ENCODE data around the gene NDUFB4. TPM values are rescaled to one million over a fixed set of nuclear protein-coding genes. Genes with fewer than 3 reads are reported as not detected.
A peak's percentile ranks its signal among the peaks of the same experiment; 100 is the strongest.

The NDUFB4 gene
- polyA plus RNA-seq (2013, experiment 1 of 2), result 470 TPM
- 483 TPM for polyA plus RNA-seq (2013, experiment 2 of 2)

DNA sequence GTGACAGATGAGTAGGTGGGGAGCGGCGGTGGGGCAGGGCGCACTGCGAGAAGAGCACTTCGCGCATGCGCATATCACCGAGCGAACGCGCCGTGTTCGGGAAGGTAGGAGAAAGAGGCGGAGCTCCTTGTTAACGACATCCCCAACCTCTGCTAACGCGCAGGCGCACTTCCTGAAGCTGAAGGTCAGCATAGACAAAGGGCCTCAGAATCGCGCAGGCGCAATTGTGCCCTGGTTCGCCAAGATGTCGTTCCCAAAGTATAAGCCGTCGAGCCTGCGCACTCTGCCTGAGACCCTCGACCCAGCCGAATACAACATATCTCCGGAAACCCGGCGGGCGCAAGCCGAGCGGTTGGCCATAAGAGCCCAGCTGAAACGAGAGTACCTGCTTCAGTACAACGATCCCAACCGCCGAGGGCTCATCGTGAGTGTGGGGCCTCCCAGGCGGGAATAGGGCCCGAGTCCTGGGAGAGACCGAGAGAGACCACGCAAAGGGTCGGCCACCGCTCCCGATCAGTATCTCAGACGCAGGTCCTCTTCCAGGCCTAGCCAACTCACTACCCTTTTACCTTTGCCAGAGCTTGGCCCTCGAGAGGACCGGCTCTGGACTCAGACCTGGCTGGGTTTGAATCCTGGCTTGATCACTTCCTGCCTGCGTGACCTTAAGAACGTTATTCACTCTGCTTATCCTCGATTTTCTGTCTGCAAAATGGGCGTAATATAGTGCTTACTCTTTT, at the start of gene NDUFB4:
Gene NDUFB4, plus strand, starts transcription at position 221 of the 737 bp plus-strand sequence. Its CDS starts 24 bp downstream, at position 245.
- H2BK5ac ChIP-seq (ENCODE audit: low read length), result peak within 1 kb of the TSS; percentile 66
- H3K4me2 ChIP-seq (ENCODE audit: low read length), result peak within 1 kb of the TSS; percentile 51
- H2BK120ac ChIP-seq (ENCODE audit: low read depth, low read length), result no peak within 1 kb of the TSS
- H3K36me3 ChIP-seq (ENCODE audit: control insufficient read depth, insufficient read depth, low read length), result no peaks in the 10 kb centered on the region
- no peaks in the 10 kb centered on the region for H3K27me3 ChIP-seq (ENCODE audit: insufficient read depth, low read length, poor library complexity)
- H3K79me1 ChIP-seq (ENCODE audit: low read length), result peaks cover 7% of the 10 kb centered on the region
- H3K18ac ChIP-seq (ENCODE audit: low read length), result peak within 1 kb of the TSS; percentile 94
- H4K5ac ChIP-seq (ENCODE audit: low read length), result no peak within 1 kb of the TSS
- H4K8ac ChIP-seq (ENCODE audit: low read depth, low read length), result peak within 1 kb of the TSS; percentile 41
- H2AK5ac ChIP-seq (ENCODE audit: low read length), result no peak within 1 kb of the TSS
- peak within 1 kb of the TSS; percentile 68 for H3K27ac ChIP-seq (ENCODE audit: low read depth, low read length)
- no peak within 1 kb of the TSS for H3K23ac ChIP-seq (ENCODE audit: low read length)
- H3K4me3 ChIP-seq (ENCODE audit: low read length), result peak within 1 kb of the TSS; percentile 83
- peak; percentile 100 for DNase-seq
- no peaks in the 10 kb centered on the region for H3K4me1 ChIP-seq (ENCODE audit: control insufficient read depth, low read depth, low read length)
- WGBS (ENCODE audit: extremely low coverage, insufficient coverage, low lambda C conversion rate), result no CpG with 5 or more reads among the region's 53 CpGs
- peak within 1 kb of the TSS; percentile 97 for H3K56ac ChIP-seq (ENCODE audit: low read length)
- peaks cover 19% of the 10 kb centered on the region for H3K79me2 ChIP-seq (ENCODE audit: control insufficient read depth, insufficient read depth, low read length)
- H3K4ac ChIP-seq (ENCODE audit: low read depth, low read length), result peak within 1 kb of the TSS; percentile 96
- peak within 1 kb of the TSS; percentile 92 for H3K9ac ChIP-seq (ENCODE audit: low read length)
- H2BK15ac ChIP-seq (replicated peaks; ENCODE audit: low read depth), result no peak within 1 kb of the TSS

DNA sequence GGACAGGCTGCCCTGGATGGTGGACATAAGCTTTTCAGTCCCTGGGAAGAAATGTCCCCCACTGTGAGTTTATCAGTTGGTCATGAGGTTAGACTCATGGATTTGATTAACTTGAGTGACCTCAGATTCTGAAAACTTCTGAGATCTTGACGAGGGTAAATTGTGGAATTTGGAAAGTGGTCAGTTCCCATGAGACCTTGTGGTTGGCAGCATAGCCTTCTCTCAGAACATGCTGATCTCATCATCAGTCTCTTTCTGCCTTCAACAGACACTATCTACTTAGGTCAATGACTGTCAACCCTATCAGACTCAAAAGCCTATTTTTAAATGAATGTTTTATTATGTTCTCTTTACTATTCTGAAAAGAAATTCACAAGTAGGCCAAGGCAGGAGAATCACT, 45.6 kb upstream of the NDUFB4 start:
- no peak for DNase-seq
- Histone ChIP-seq H3K18ac (ENCODE audit: low read length) (no peak overlapping the region), H2BK5ac (ENCODE audit: low read length) (no peak overlapping the region), H4K8ac (ENCODE audit: low read depth, low read length) (no peak overlapping the region), H3K36me3 (ENCODE audit: control insufficient read depth, insufficient read depth, low read length) (no peaks in the 10 kb centered on the region), H2BK15ac (replicated peaks; ENCODE audit: low read depth) (no peak overlapping the region), H3K27ac (ENCODE audit: low read depth, low read length) (no peak overlapping the region), H3K56ac (ENCODE audit: low read length) (no peak overlapping the region), H2BK120ac (ENCODE audit: low read depth, low read length) (no peak overlapping the region), H4K5ac (ENCODE audit: low read length) (no peak overlapping the region), H3K79me1 (ENCODE audit: low read length) (no peaks in the 10 kb centered on the region), H3K23ac (ENCODE audit: low read length) (no peak overlapping the region), H3K4ac (ENCODE audit: low read depth, low read length) (no peak overlapping the region), H3K4me1 (ENCODE audit: control insufficient read depth, low read depth, low read length) (no peaks in the 10 kb centered on the region), H2AK5ac (ENCODE audit: low read length) (no peak overlapping the region), H3K4me3 (ENCODE audit: low read length) (no peak overlapping the region), H3K79me2 (ENCODE audit: control insufficient read depth, insufficient read depth, low read length) (no peaks in the 10 kb centered on the region), H3K9ac (ENCODE audit: low read length) (no peak overlapping the region), H3K4me2 (ENCODE audit: low read length) (no peak overlapping the region), H3K27me3 (ENCODE audit: insufficient read depth, low read length, poor library complexity) (no peaks in the 10 kb centered on the region)
- no CpG with 5 or more reads among the region's 1 CpG for WGBS (ENCODE audit: extremely low coverage, insufficient coverage, low lambda C conversion rate)

DNA sequence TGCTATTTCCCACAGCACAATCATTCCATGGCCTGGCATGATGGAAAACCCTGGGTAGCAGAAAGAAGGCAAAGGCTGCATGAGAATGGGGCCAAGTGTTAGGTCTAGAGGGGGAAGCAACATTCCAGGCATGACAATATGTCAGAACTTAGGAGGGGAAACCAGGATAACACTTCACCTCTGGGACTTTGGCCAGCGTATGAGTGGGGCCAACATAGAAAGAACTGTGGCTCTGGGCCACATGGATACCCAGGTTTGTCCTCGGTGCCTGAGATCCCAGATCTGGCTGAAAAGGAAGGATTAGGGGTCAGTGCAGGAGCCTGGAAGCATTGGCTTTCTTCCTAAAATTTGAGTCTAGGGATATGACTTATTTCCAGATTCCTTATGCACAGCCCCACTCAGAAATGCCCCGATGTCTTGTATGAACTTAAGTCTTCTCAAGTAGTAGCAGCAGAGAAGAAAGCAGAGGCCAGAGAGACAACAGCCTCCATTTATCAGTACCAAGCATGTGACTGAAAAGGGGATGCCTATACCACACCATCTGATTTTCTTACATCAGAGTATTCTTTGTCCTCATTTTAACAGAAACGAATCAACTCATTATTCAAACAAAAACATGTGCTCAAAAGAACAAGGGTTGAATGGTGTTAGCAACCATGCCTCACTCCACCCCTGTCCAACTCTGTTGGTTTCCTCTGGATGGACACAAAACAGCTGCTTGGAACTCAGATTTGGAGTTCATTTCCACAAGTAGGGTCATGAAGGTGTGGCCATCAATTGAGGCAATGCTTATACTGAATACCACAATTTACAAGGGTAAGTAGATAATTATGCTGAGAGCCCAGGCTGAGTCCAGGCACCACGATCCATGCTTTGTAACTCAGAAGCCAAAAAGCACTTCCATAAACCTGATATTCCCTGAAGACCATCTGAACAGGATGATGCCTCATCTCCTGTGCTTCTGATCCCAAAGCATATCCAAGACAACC, 43.7 kb upstream of the NDUFB4 start:
- H4K8ac ChIP-seq (ENCODE audit: low read depth, low read length), result no peak overlapping the region
- no peak overlapping the region for H4K5ac ChIP-seq (ENCODE audit: low read length)
- H3K23ac ChIP-seq (ENCODE audit: low read length), result no peak overlapping the region
- H2AK5ac ChIP-seq (ENCODE audit: low read length), result no peak overlapping the region
- H2BK5ac ChIP-seq (ENCODE audit: low read length), result no peak overlapping the region
- H3K4me3 ChIP-seq (ENCODE audit: low read length), result no peak overlapping the region
- no peak for DNase-seq
- H3K79me1 ChIP-seq (ENCODE audit: low read length), result no peaks in the 10 kb centered on the region
- no peak overlapping the region for H3K18ac ChIP-seq (ENCODE audit: low read length)
- no peak overlapping the region for H3K9ac ChIP-seq (ENCODE audit: low read length)
- H3K27ac ChIP-seq (ENCODE audit: low read depth, low read length), result no peak overlapping the region
- H3K36me3 ChIP-seq (ENCODE audit: control insufficient read depth, insufficient read depth, low read length), result no peaks in the 10 kb centered on the region
- WGBS (ENCODE audit: extremely low coverage, insufficient coverage, low lambda C conversion rate), result no CpG with 5 or more reads among the region's 5 CpGs
- H3K4me2 ChIP-seq (ENCODE audit: low read length), result no peak overlapping the region
- no peak overlapping the region for H2BK120ac ChIP-seq (ENCODE audit: low read depth, low read length)
- no peaks in the 10 kb centered on the region for H3K79me2 ChIP-seq (ENCODE audit: control insufficient read depth, insufficient read depth, low read length)
- H3K4me1 ChIP-seq (ENCODE audit: control insufficient read depth, low read depth, low read length), result no peaks in the 10 kb centered on the region
- H3K4ac ChIP-seq (ENCODE audit: low read depth, low read length), result no peak overlapping the region
- no peak overlapping the region for H2BK15ac ChIP-seq (replicated peaks; ENCODE audit: low read depth)
- no peaks in the 10 kb centered on the region for H3K27me3 ChIP-seq (ENCODE audit: insufficient read depth, low read length, poor library complexity)
- H3K56ac ChIP-seq (ENCODE audit: low read length), result no peak overlapping the region

- Histone ChIP-seq H3K27ac (ENCODE audit: low read depth, low read length) (no peak overlapping the region), H3K4ac (ENCODE audit: low read depth, low read length) (no peak overlapping the region), H3K18ac (ENCODE audit: low read length) (no peak overlapping the region), H3K27me3 (ENCODE audit: insufficient read depth, low read length, poor library complexity) (no peaks in the 10 kb centered on the region), H3K9ac (ENCODE audit: low read length) (no peak overlapping the region), H3K4me2 (ENCODE audit: low read length) (no peak overlapping the region), H3K23ac (ENCODE audit: low read length) (no peak overlapping the region), H2BK15ac (replicated peaks; ENCODE audit: low read depth) (no peak overlapping the region), H3K79me2 (ENCODE audit: control insufficient read depth, insufficient read depth, low read length) (no peaks in the 10 kb centered on the region), H2BK120ac (ENCODE audit: low read depth, low read length) (no peak overlapping the region), H4K5ac (ENCODE audit: low read length) (no peak overlapping the region), H3K4me1 (ENCODE audit: control insufficient read depth, low read depth, low read length) (no peaks in the 10 kb centered on the region), H3K56ac (ENCODE audit: low read length) (no peak overlapping the region), H3K79me1 (ENCODE audit: low read length) (no peaks in the 10 kb centered on the region), H2BK5ac (ENCODE audit: low read length) (no peak overlapping the region), H3K4me3 (ENCODE audit: low read length) (no peak overlapping the region), H3K36me3 (ENCODE audit: control insufficient read depth, insufficient read depth, low read length) (no peaks in the 10 kb centered on the region), H2AK5ac (ENCODE audit: low read length) (no peak overlapping the region), H4K8ac (ENCODE audit: low read depth, low read length) (no peak overlapping the region)
- no CpG with 5 or more reads among the region's 3 CpGs for WGBS (ENCODE audit: extremely low coverage, insufficient coverage, low lambda C conversion rate)
- no peak for DNase-seq
Measured at GRCh38 chr3:120554812-120555606, 41.1 kb upstream of the NDUFB4 start.

- Histone ChIP-seq H3K79me2 (ENCODE audit: control insufficient read depth, insufficient read depth, low read length) (no peaks in the 10 kb centered on the region), H3K36me3 (ENCODE audit: control insufficient read depth, insufficient read depth, low read length) (no peaks in the 10 kb centered on the region), H2AK5ac (ENCODE audit: low read length) (no peak overlapping the region), H4K8ac (ENCODE audit: low read depth, low read length) (no peak overlapping the region), H2BK5ac (ENCODE audit: low read length) (no peak overlapping the region), H3K27me3 (ENCODE audit: insufficient read depth, low read length, poor library complexity) (no peaks in the 10 kb centered on the region), H3K9ac (ENCODE audit: low read length) (no peak overlapping the region), H3K4me1 (ENCODE audit: control insufficient read depth, low read depth, low read length) (no peaks in the 10 kb centered on the region), H4K5ac (ENCODE audit: low read length) (no peak overlapping the region), H3K4me3 (ENCODE audit: low read length) (no peak overlapping the region), H3K79me1 (ENCODE audit: low read length) (no peaks in the 10 kb centered on the region), H2BK15ac (replicated peaks; ENCODE audit: low read depth) (no peak overlapping the region), H3K4ac (ENCODE audit: low read depth, low read length) (no peak overlapping the region), H2BK120ac (ENCODE audit: low read depth, low read length) (no peak overlapping the region), H3K56ac (ENCODE audit: low read length) (no peak overlapping the region), H3K18ac (ENCODE audit: low read length) (no peak overlapping the region), H3K4me2 (ENCODE audit: low read length) (no peak overlapping the region), H3K27ac (ENCODE audit: low read depth, low read length) (no peak overlapping the region), H3K23ac (ENCODE audit: low read length) (no peak overlapping the region)
- WGBS (ENCODE audit: extremely low coverage, insufficient coverage, low lambda C conversion rate), result no CpG with 5 or more reads among the region's 7 CpGs
- no peak for DNase-seq
Measured at GRCh38 chr3:120555657-120556509, 40.3 kb upstream of the NDUFB4 start.

Data from mesendoderm (in vitro differentiated cells).